Measurements from ENCODE around the gene SNED1.
"Not testable (repeated sequence)": the region's sequence is repeated elsewhere in the genome, so short reads cannot be mapped to it uniquely, and the experiment has no call there.

- TF ChIP-seq CTCF (conservative IDR thresholded peaks at IDR 0.05; ENCODE audit: low read length); EZH2phosphoT487 (IDR thresholded peaks at IDR 0.05; ENCODE audit: borderline replicate concordance): not testable (repeated sequence)
Observed at GRCh38 chr2:241104611-241105010, 106.2 kb downstream of the SNED1 start.

Measured in Loucy (cell line).